CD14-positive monocyte (primary cell): ENCODE measurements around the gene MTRF1. TPM values are rescaled to one million over a fixed set of nuclear protein-coding genes. Genes with fewer than 3 reads are reported as not detected.

ENCODE experiments used
- DNase-seq, 3 donors: peaks; one replicate each; pipeline ENCODE4 v3.0.0-alpha.2; 2011 to 2022
- H2AFZ ChIP-seq: 2 replicates; pipeline ENCODE4 v1.6.0; 2012; ENCODE audit warnings: mild to moderate bottlenecking, low read depth, low read length, inconsistent platforms; ENCODE audit not compliant: insufficient read depth, poor library complexity, severe bottlenecking
- H3K27ac ChIP-seq, 2 donors: 1 replicate in 1 of 2; 2 replicates in 1 of 2; pipeline ENCODE4 v1.5.1; 2012 to 2013; ENCODE audit warnings: low read length in 2 of 2, control low read depth in 1 of 2, inconsistent platforms in 1 of 2, low read depth in 1 of 2, mild to moderate bottlenecking in 1 of 2
- H3K27me3 ChIP-seq, 2 donors: one replicate each; pipeline versions ENCODE4 v1.6.0 to v1.6.1; 2011 to 2013; ENCODE audit warnings: low read length in 2 of 2; ENCODE audit not compliant: control insufficient read depth in 2 of 2, insufficient read depth in 2 of 2
- H3K36me3 ChIP-seq, 2 donors: replicated peaks in 1 of 2; 1 replicate in 1 of 2; 2 replicates in 1 of 2; pipeline versions ENCODE4 v1.5.1 to v1.6.1; 2012 to 2013; ENCODE audit warnings: low read length in 2 of 2, control low read depth in 1 of 2, inconsistent platforms in 1 of 2, mild to moderate bottlenecking in 1 of 2; ENCODE audit not compliant: insufficient read depth in 2 of 2, control insufficient read depth in 1 of 2
- H3K4me1 ChIP-seq, 2 donors: 1 replicate in 1 of 2; 2 replicates in 1 of 2; pipeline versions ENCODE4 v1.5.1 to v1.6.1; 2012 to 2013; ENCODE audit warnings: low read length in 2 of 2, control low read depth in 1 of 2, inconsistent platforms in 1 of 2, mild to moderate bottlenecking in 1 of 2, moderate library complexity in 1 of 2; ENCODE audit not compliant: insufficient read depth in 2 of 2, control insufficient read depth in 1 of 2
- H3K4me2 ChIP-seq: replicated peaks from 2 replicates; pipeline ENCODE3; 2012; ENCODE audit warnings: low read length, moderate library complexity, mild to moderate bottlenecking; ENCODE audit not compliant: poor library complexity, severe bottlenecking; ENCODE audit errors: extremely low read depth
- H3K4me3 ChIP-seq, 3 experiments: fragments of 200-600 bp in 1 of 3; sonication (generic) in 1 of 3; replicated peaks in 1 of 3; 1 replicate in 2 of 3; 2 replicates in 1 of 3; pipeline ENCODE4 v1.5.1; 2011 to 2013; ENCODE audit warnings: low read length in 3 of 3, mild to moderate bottlenecking in 3 of 3, control low read depth in 2 of 3, low read depth in 2 of 3, inconsistent platforms in 1 of 3, moderate library complexity in 1 of 3
- H3K79me2 ChIP-seq: 2 replicates; pipeline ENCODE4 v1.6.0; 2012; ENCODE audit warnings: mild to moderate bottlenecking, control low read depth, inconsistent platforms, low read length, moderate library complexity; ENCODE audit not compliant: insufficient read depth
- H3K9ac ChIP-seq: 2 replicates; pipeline ENCODE4 v1.6.0; 2017; ENCODE audit warnings: low read length, mild to moderate bottlenecking; ENCODE audit not compliant: insufficient read depth, poor library complexity, severe bottlenecking
- H3K9me3 ChIP-seq, 2 donors: replicated peaks in 1 of 2; 1 replicate in 1 of 2; 2 replicates in 1 of 2; pipeline versions ENCODE4 v1.5.1 to v1.6.1; 2012 to 2013; ENCODE audit warnings: low read length in 2 of 2, control low read depth in 1 of 2; ENCODE audit not compliant: control insufficient read depth in 1 of 2, insufficient read depth in 1 of 2
- H4K20me1 ChIP-seq: 2 replicates; pipeline ENCODE4 v1.6.0; 2012; ENCODE audit warnings: mild to moderate bottlenecking, low read length, control low read depth, moderate library complexity; ENCODE audit not compliant: insufficient read depth
- H3K27ac Mint-ChIP-seq, 7 donors: one replicate each; pipeline ENCODE4 v1.8.0; 2020; ENCODE audit warnings: mild to moderate bottlenecking in 7 of 7, mixed read lengths in 7 of 7, moderate library complexity in 6 of 7, inconsistent platforms in 2 of 7
- H3K27me3 Mint-ChIP-seq, 3 donors: one replicate each; pipeline ENCODE4 v1.8.0; 2021 to 2022; ENCODE audit warnings: low read depth in 3 of 3, mild to moderate bottlenecking in 3 of 3, mixed read lengths in 3 of 3, moderate library complexity in 3 of 3, inconsistent platforms in 1 of 3
- H3K36me3 Mint-ChIP-seq, 2 donors: one replicate each; pipeline ENCODE4 v1.8.0; 2020; ENCODE audit warnings: mixed read lengths in 2 of 2, inconsistent platforms in 1 of 2, mild to moderate bottlenecking in 1 of 2
- H3K4me1 Mint-ChIP-seq: one replicate; pipeline ENCODE4 v1.8.0; 2020; ENCODE audit warnings: mild to moderate bottlenecking, mixed read lengths
- H3K4me3 Mint-ChIP-seq, 2 donors: one replicate each; pipeline ENCODE4 v1.8.0; 2020; ENCODE audit warnings: mild to moderate bottlenecking in 2 of 2, mixed read lengths in 2 of 2, moderate library complexity in 1 of 2
- H3K9me3 Mint-ChIP-seq, 7 donors: one replicate each; pipeline ENCODE4 v1.8.0; 2020 to 2022; ENCODE audit warnings: mixed read lengths in 7 of 7, mild to moderate bottlenecking in 6 of 7, moderate library complexity in 6 of 7, inconsistent platforms in 2 of 7
- WGBS: methylation state at CpG from one replicate; pipeline ENCODE4 v1.1.5; 2013; ENCODE audit warnings: missing lambda C conversion rate; ENCODE audit not compliant: insufficient coverage; 5-methylcytosine and 5-hydroxymethylcytosine counted together
- intact Hi-C, 2 donors: fragments of 100-400 bp; cut with micrococcal nuclease; formaldehyde crosslinking; loops; one replicate each; pipeline versions ENCODE4 v1.15.0 to v1.15.1; 2023
- polyA plus RNA-seq, 3 donors: library from polyadenylated mRNA; depleted of rRNA in 1 of 3; unstranded in 2 of 3; stranded (reverse) in 1 of 3; fragments of 300-500 nt in 2 of 3; fragments of >200 nt in 1 of 3; fragmentation: Illumina TruSeq in 2 of 3; gene quantifications; 1 replicate in 2 of 3; 2 replicates in 1 of 3; pipeline ENCODE4 v1.2.3, GENCODE V29; 2012 to 2021
- TF ChIP-seq, protein P1 (sequence below): fragments of 200-600 bp; IDR thresholded peaks from one replicate; pipeline ENCODE4 v1.8.0; 2022; ENCODE audit warnings: antibody characterized with exemption, mild to moderate bottlenecking

MTRF1 gene
- polyA plus RNA-seq, 3 donors = 4.0 to 17.2 (median 6.0) TPM

DNA sequence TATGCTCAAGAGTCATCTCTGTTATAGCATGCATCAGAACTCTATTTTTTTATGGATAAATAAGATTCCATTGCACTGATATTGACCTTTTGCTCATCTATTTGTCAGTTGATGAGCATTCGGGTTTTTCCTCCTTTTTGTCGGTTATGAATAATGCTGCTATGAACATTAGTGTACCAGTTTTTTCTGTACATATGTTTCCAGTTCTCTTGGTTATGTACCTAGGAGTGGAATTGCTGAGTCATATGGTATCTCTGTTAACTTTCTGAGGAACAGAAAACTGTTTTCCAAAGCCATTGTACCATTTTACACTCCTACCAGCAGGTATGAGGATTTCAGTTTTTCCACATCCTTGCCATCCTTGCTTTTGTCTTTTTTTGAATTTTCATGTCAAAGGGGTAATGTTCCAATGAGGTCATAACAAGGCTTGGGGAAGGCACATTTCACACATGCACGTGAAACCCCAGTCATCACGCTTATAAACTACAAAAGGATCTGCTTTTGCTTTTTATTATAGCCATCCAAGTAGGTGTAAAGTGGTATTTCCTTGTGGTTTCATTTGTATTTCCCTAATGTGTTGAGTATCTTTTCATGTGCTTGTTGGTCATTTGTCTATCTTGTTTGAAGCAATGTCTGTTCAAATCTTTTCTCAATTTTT, 83.7 kb downstream of the MTRF1 start:
- Histone ChIP-seq H3K9me3 (peaks cover 16 to 21% of the 10 kb centered on the region in 2 donors), H3K9ac (no peak overlapping the region), H3K36me3 (no peaks in the 10 kb centered on the region), H3K4me2 (no peak overlapping the region), H4K20me1 (no peaks in the 10 kb centered on the region), H3K4me3 (no peak overlapping the region), H3K27me3 (no peaks in the 10 kb centered on the region), H3K27ac (peak overlapping the region in 1 of 2 donors; percentile 91), H2AFZ (no peak overlapping the region), H3K4me1 (peaks cover 22 to 25% of the 10 kb centered on the region in 2 donors), H3K79me2 (no peaks in the 10 kb centered on the region)
- H3K4me1 Mint-ChIP-seq = peaks cover 26% of the 10 kb centered on the region
- peaks cover 6 to 37% (median 21%) of the 10 kb centered on the region in 7 donors for H3K9me3 Mint-ChIP-seq
- H3K36me3 Mint-ChIP-seq = peaks cover 4 to 5% of the 10 kb centered on the region in 2 donors
- no peak for DNase-seq
- peak overlapping the region in 1 of 7 donors; percentile 97 for H3K27ac Mint-ChIP-seq
- TF ChIP-seq, protein P1, sequence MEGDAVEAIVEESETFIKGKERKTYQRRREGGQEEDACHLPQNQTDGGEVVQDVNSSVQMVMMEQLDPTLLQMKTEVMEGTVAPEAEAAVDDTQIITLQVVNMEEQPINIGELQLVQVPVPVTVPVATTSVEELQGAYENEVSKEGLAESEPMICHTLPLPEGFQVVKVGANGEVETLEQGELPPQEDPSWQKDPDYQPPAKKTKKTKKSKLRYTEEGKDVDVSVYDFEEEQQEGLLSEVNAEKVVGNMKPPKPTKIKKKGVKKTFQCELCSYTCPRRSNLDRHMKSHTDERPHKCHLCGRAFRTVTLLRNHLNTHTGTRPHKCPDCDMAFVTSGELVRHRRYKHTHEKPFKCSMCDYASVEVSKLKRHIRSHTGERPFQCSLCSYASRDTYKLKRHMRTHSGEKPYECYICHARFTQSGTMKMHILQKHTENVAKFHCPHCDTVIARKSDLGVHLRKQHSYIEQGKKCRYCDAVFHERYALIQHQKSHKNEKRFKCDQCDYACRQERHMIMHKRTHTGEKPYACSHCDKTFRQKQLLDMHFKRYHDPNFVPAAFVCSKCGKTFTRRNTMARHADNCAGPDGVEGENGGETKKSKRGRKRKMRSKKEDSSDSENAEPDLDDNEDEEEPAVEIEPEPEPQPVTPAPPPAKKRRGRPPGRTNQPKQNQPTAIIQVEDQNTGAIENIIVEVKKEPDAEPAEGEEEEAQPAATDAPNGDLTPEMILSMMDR = no peak
- intact Hi-C loops = no loop called here
- no peak overlapping the region for H3K4me3 Mint-ChIP-seq
- H3K27me3 Mint-ChIP-seq = peaks cover 0 to 3% (median 0%) of the 10 kb centered on the region in 3 donors
- no CpG with 5 or more reads among the region's 4 CpGs for WGBS

DNA sequence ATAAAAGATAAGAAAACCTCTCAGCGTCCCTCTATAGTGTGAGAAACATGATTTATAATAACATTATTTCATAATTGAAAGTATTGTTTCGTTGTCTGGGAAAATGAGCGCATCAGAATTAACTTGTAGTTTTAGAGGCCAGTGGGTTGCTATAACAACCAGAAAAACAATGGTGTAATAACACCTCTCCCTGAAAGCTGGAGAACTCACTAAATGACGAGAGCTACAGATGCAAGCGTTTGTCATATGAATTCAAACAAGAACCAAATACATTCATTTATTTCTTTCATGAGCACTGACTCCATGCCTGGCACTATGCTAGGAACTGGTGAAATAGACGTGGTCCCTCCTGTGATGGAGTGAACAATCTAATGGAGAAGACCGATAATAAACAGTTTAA, 85.3 kb downstream of the MTRF1 start:
- Mint-ChIP-seq H3K36me3 (peaks cover 5 to 7% of the 10 kb centered on the region in 2 donors), H3K4me3 (peak overlapping the region in 1 of 2 donors; percentile 35), H3K27me3 (peaks cover 0 to 2% (median 0%) of the 10 kb centered on the region in 3 donors), H3K4me1 (peaks cover 26% of the 10 kb centered on the region), H3K27ac (peak overlapping the region; percentile 94 to 98 (median 96)), H3K9me3 (peaks cover 8 to 46% (median 26%) of the 10 kb centered on the region in 7 donors)
- TF ChIP-seq, protein P1 = no peak
- Histone ChIP-seq H3K9ac (peak overlapping the region; percentile 64), H3K4me1 (peaks cover 22 to 25% of the 10 kb centered on the region in 2 donors), H3K79me2 (no peaks in the 10 kb centered on the region), H3K27ac (peak overlapping the region; percentile 75 to 91), H3K9me3 (peaks cover 26 to 30% of the 10 kb centered on the region in 2 donors), H3K4me3 (no peak overlapping the region), H3K27me3 (no peaks in the 10 kb centered on the region), H4K20me1 (no peaks in the 10 kb centered on the region), H3K4me2 (peak overlapping the region; percentile 24), H2AFZ (no peak overlapping the region), H3K36me3 (no peaks in the 10 kb centered on the region)
- intact Hi-C loops = no loop called here
- WGBS = no CpG with 5 or more reads among the region's 7 CpGs
- peak; percentile 78 to 86 (median 79) for DNase-seq
